Ovary (tissue), 3 donors: ENCODE data around the gene EGF.

ENCODE experiments used
- CTCF ChIP-seq, 3 donors: fragments of 450-650 bp in 2 of 3; fragments of 200-600 bp in 1 of 3; IDR thresholded peaks; one replicate each; pipeline versions ENCODE4 v1.5.1 to v1.8.0; 2016 to 2022; ENCODE audit warnings: antibody characterized with exemption in 3 of 3, mild to moderate bottlenecking in 1 of 3
- POLR2A ChIP-seq: fragments of 450-650 bp; IDR thresholded peaks from one replicate; pipeline ENCODE4 v1.6.1; 2017; ENCODE audit warnings: antibody characterized with exemption, mild to moderate bottlenecking, moderate library complexity
- donor health status: DM: no; HTN: no; CAD: no.

GRCh38 chr4:109972786-109973528 is 60.3 kb downstream of the EGF start:
- TF ChIP-seq CTCF (IDR thresholded peaks at IDR 0.05) = no peak
- no peak for TF ChIP-seq POLR2A
